K562 (cell line): ENCODE data around the gene SRBD1. TPM values are rescaled to one million over a fixed set of nuclear protein-coding genes. Genes with fewer than 3 reads are reported as not detected.

Experiments used
- ATAC-seq: fragments of 200-7000 bp; cut with Tn5 transposase; 3 replicates; pipeline ENCODE4 v1.9.1; 2020; ENCODE audit warnings: moderate library complexity
- BruUV-seq: library from RNA; stranded (reverse); fragments of 400-500 nt; replicated peaks from 2 replicates; lab custom pipeline; 2021; lab: Mats Ljungman, UMichigan
- CTCF ChIA-PET: fragments of 300-600 bp; formaldehyde crosslinking; extraction: SDS; loops from one replicate; lab custom pipeline; 2021; ENCODE audit warnings: low intra/inter-chr PET ratio; lab: Yijun Ruan, JAX
- POLR2A ChIA-PET: fragments of 300-600, 350-650 bp; sonication (Branson Sonifier 250); formaldehyde crosslinking; extraction: SDS; loops from one replicate; lab custom pipeline; 2021; ENCODE audit warnings: antibody characterized with exemption, inconsistent platforms; lab: Yijun Ruan, JAX
- DNase-seq, 4 experiments: peaks; one replicate each; pipeline versions ENCODE4 v3.0.0 to v3.0.0-alpha.2; 2011 to 2018; ENCODE audit warnings: low spot score in 3 of 4, mixed read lengths in 3 of 4; ENCODE audit errors: extremely low read depth in 1 of 4
- FAIRE-seq: peaks from 2 replicates; lab custom pipeline; 2011; peaks lifted over from hg19 to GRCh38; lab: Jason Lieb, UNC
- H2AFZ ChIP-seq: 2 replicates; pipeline ENCODE4 v1.6.0; 2011; ENCODE audit warnings: low read depth, low read length, control low read depth, inconsistent platforms
- H3K27ac ChIP-seq: fragments of 200-600 bp; 3 replicates; pipeline ENCODE4 v1.8.0; 2011; ENCODE audit warnings: low read depth, mild to moderate bottlenecking, control low read depth, inconsistent platforms, low read length, moderate library complexity, mixed read lengths; ENCODE audit errors: extremely low read depth
- H3K27me3 ChIP-seq, 2 experiments: fragments of 300-600 bp in 1 of 2; 2 replicates in 1 of 2; 3 replicates in 1 of 2; pipeline versions ENCODE4 v1.6.0 to v1.8.0; 2011; ENCODE audit warnings: inconsistent platforms in 2 of 2, low read length in 2 of 2, mild to moderate bottlenecking in 1 of 2, mixed read lengths in 1 of 2, moderate library complexity in 1 of 2; ENCODE audit not compliant: control insufficient read depth in 2 of 2, insufficient read depth in 2 of 2
- H3K36me3 ChIP-seq: fragments of 300-600 bp; 3 replicates; pipeline ENCODE4 v1.8.0; 2011; ENCODE audit warnings: mild to moderate bottlenecking, low read length, inconsistent platforms; ENCODE audit not compliant: control insufficient read depth, insufficient read depth
- H3K4me1 ChIP-seq, 2 experiments: fragments of 200-600 bp in 1 of 2; replicated peaks in 1 of 2; 2 replicates in 1 of 2; 3 replicates in 1 of 2; pipeline versions ENCODE4 v1.5.1 to v1.8.0; 2011; ENCODE audit warnings: inconsistent platforms in 2 of 2, low read length in 2 of 2, mild to moderate bottlenecking in 1 of 2, mixed read lengths in 1 of 2, moderate library complexity in 1 of 2; ENCODE audit not compliant: control insufficient read depth in 2 of 2, insufficient read depth in 2 of 2
- H3K4me2 ChIP-seq: 2 replicates; pipeline ENCODE4 v1.6.1; 2011; ENCODE audit warnings: low read length, control low read depth, inconsistent platforms, mixed read lengths; ENCODE audit not compliant: insufficient read depth
- H3K4me3 ChIP-seq: fragments of 200-600 bp; sonication (generic), shearing (Covaris generic); 2 replicates; pipeline ENCODE4 v1.5.1; 2016; ENCODE audit warnings: control low read depth, inconsistent platforms
- H3K79me2 ChIP-seq: fragments of 200-600 bp; 3 replicates; pipeline ENCODE4 v1.8.0; 2011; ENCODE audit warnings: low read length, inconsistent platforms; ENCODE audit not compliant: control insufficient read depth, insufficient read depth
- H3K9ac ChIP-seq, 2 experiments: 2 replicates each; pipeline versions ENCODE4 v1.6.0 to v1.6.1; 2011; ENCODE audit warnings: low read depth in 2 of 2, low read length in 2 of 2, control low read depth in 1 of 2, inconsistent platforms in 1 of 2, mild to moderate bottlenecking in 1 of 2, mixed read lengths in 1 of 2; ENCODE audit not compliant: insufficient read depth in 1 of 2
- H3K9me1 ChIP-seq: one replicate; pipeline ENCODE4 v1.6.0; 2011; ENCODE audit warnings: inconsistent platforms, mild to moderate bottlenecking, low read length, moderate library complexity; ENCODE audit not compliant: control insufficient read depth, insufficient read depth
- H3K9me3 ChIP-seq: replicated peaks from 2 replicates; pipeline ENCODE4 v1.5.1; 2011; ENCODE audit warnings: low read depth, low read length, inconsistent platforms; ENCODE audit not compliant: control insufficient read depth, insufficient read depth
- H4K20me1 ChIP-seq: replicated peaks from 2 replicates; pipeline ENCODE4 v1.6.1; 2011; ENCODE audit warnings: low read length, inconsistent platforms, mixed read lengths; ENCODE audit not compliant: control insufficient read depth, insufficient read depth
- ATF7 ChIP-seq: fragments of 450-650 bp; IDR thresholded peaks from 2 replicates; pipeline ENCODE4 v1.7.1; 2014; ENCODE audit warnings: mild to moderate bottlenecking, moderate library complexity
- CBX1 ChIP-seq: sonication (generic); IDR thresholded peaks from 2 replicates; pipeline ENCODE4 v1.6.1; 2016; ENCODE audit warnings: antibody characterized with exemption, low read depth, mild to moderate bottlenecking
- CBX5 ChIP-seq: IDR thresholded peaks from 2 replicates; pipeline ENCODE4 v1.6.1; 2014; ENCODE audit warnings: low read depth, borderline replicate concordance
- CHCHD3 ChIP-seq: fragments of 250-450 bp; sonication (Bioruptor Pico); IDR thresholded peaks from 2 replicates; pipeline ENCODE4 v2.1.2; 2022; ENCODE audit warnings: mild to moderate bottlenecking
- DDX20 ChIP-seq: fragments of 450-650 bp; IDR thresholded peaks from 2 replicates; pipeline ENCODE4 v1.6.1; 2016; ENCODE audit warnings: missing genetic modification characterization, low read depth, mild to moderate bottlenecking, missing compliant biosample characterization, moderate library complexity
- HSF4 ChIP-seq: fragments of 250-450 bp; sonication (Bioruptor Pico); IDR thresholded peaks from 2 replicates; pipeline ENCODE4 v2.1.2; 2022; ENCODE audit warnings: mild to moderate bottlenecking, moderate library complexity, borderline replicate concordance
- KLF13 ChIP-seq: fragments of 450-650 bp; IDR thresholded peaks from 2 replicates; pipeline ENCODE4 v1.6.1; 2016; ENCODE audit warnings: missing genetic modification characterization, low read depth, mild to moderate bottlenecking, missing compliant biosample characterization, moderate library complexity, borderline replicate concordance
- MAZ ChIP-seq, 2 experiments: fragments of 450-650 bp in 1 of 2; sonication (generic) in 1 of 2; formaldehyde crosslinking; IDR thresholded peaks in 1 of 2; conservative IDR thresholded peaks in 1 of 2; 2 replicates each; pipeline versions ENCODE4 v1.4.0 to v1.5.0; 2020; ENCODE audit warnings: mild to moderate bottlenecking in 1 of 2, missing genetic modification reagents in 1 of 2
- NFE2L1 ChIP-seq: fragments of 450-650 bp; IDR thresholded peaks from 2 replicates; pipeline ENCODE4 v1.6.1; 2016; ENCODE audit warnings: missing genetic modification characterization, low read depth, mild to moderate bottlenecking, missing compliant biosample characterization, moderate library complexity, borderline replicate concordance
- NFIX ChIP-seq: fragments of 250-450 bp; sonication (Bioruptor Pico); IDR thresholded peaks from 2 replicates; pipeline ENCODE4 v1.4.0; 2020; ENCODE audit warnings: low read depth, mild to moderate bottlenecking, moderate library complexity
- PHB2 ChIP-seq: fragments of 450-650 bp; IDR thresholded peaks from 2 replicates; pipeline ENCODE4 v1.6.1; 2017; ENCODE audit warnings: low read depth
- POLR2B ChIP-seq: fragments of 450-650 bp; IDR thresholded peaks from 2 replicates; pipeline ENCODE4 v1.6.1; 2018; ENCODE audit warnings: low read depth; ENCODE audit not compliant: partially characterized antibody
- POU5F1 ChIP-seq: fragments of 150-350 bp; IDR thresholded peaks from 2 replicates; pipeline ENCODE4 v1.6.1; 2014; ENCODE audit warnings: borderline replicate concordance, low read length, low read depth, mild to moderate bottlenecking; ENCODE audit not compliant: partially characterized antibody
- PTRF ChIP-seq: fragments of 450-650 bp; IDR thresholded peaks from 2 replicates; pipeline ENCODE4 v1.6.1; 2016; ENCODE audit warnings: mild to moderate bottlenecking, missing genetic modification characterization, missing compliant biosample characterization
- PURB ChIP-seq: sonication (generic); formaldehyde crosslinking; IDR thresholded peaks from 2 replicates; pipeline ENCODE4 v1.9.0; 2021; ENCODE audit warnings: low read depth, mild to moderate bottlenecking, missing genetic modification reagents
- SP2 ChIP-seq: IDR thresholded peaks from 2 replicates; pipeline ENCODE4 v1.6.1; 2011; ENCODE audit warnings: mild to moderate bottlenecking, low read depth, low read length, moderate library complexity; ENCODE audit not compliant: poor library complexity, severe bottlenecking; ENCODE audit errors: extremely low read depth
- TFAM ChIP-seq: fragments of 250-450 bp; sonication (Bioruptor Pico); conservative IDR thresholded peaks from 2 replicates; pipeline ENCODE4 v1.5.0; 2021; ENCODE audit warnings: mild to moderate bottlenecking, moderate library complexity
- ZC3H4 ChIP-seq: sonication (generic); formaldehyde crosslinking; IDR thresholded peaks from 2 replicates; pipeline ENCODE4 v1.9.0; 2021; ENCODE audit warnings: missing genetic modification reagents, borderline replicate concordance
- ZNF146 ChIP-seq: IDR thresholded peaks from one replicate; pipeline ENCODE4 v1.6.1; 2018; ENCODE audit warnings: missing compliant biosample characterization; ENCODE audit not compliant: unreplicated experiment
- ZNF507 ChIP-seq: conservative IDR thresholded peaks from 2 replicates; pipeline ENCODE4 v1.6.1; 2017; ENCODE audit warnings: missing genetic modification characterization, missing compliant biosample characterization
- WGBS: fragments of 100-300 bp; shearing (Covaris generic); methylation state at CpG from one replicate; pipeline ENCODE4 v1.1.6; 2016; ENCODE audit warnings: low coverage, mixed read lengths; ENCODE audit not compliant: insufficient coverage; ENCODE audit errors: missing lambda C conversion rate; 5-methylcytosine and 5-hydroxymethylcytosine counted together
- in situ Hi-C: fragments of 300-500 bp; cut with MboI; formaldehyde crosslinking; loops from 4 replicates; pipeline ENCODE4 v1.15.0; 2018; ENCODE audit warnings: inconsistent platforms, mixed read lengths
- intact Hi-C: fragments of 100-400 bp; cut with micrococcal nuclease; formaldehyde crosslinking; loops from 2 replicates; pipeline ENCODE4 v1.14.2; 2022
- polyA plus RNA-seq, 8 experiments: library from polyadenylated mRNA; depleted of rRNA in 4 of 8; stranded (reverse) in 5 of 8; unstranded in 3 of 8; fragments of >200 nt; fragmentation: Nextera tagmentation in 2 of 8; fragmentation: Illumina TruSeq in 1 of 8; extraction: Ambion mirVana in 2 of 8; extraction: Trizol in 1 of 8; gene quantifications; 2 replicates each; pipeline versions ENCODE4 v1.2.1 to v1.2.3, GENCODE V29; 2011 to 2014; ENCODE audit warnings: inconsistent platforms in 1 of 8, missing spikeins in 1 of 8
- total RNA-seq, 7 experiments: library from RNA; depleted of rRNA in 6 of 7; stranded (reverse); fragments of >200 nt in 6 of 7; fragmentation: Illumina TruSeq in 2 of 7; extraction: Trizol in 2 of 7; gene quantifications; 2 replicates each; pipeline versions ENCODE4 v1.2.1 to v1.2.3, GENCODE V29; 2011 to 2021; ENCODE audit warnings: low replicate concordance in 1 of 7
- TF ChIP-seq, protein P1 (sequence below): fragments of 250-450 bp; sonication (Bioruptor Pico); IDR thresholded peaks from 2 replicates; pipeline ENCODE4 v1.8.0; 2022; ENCODE audit warnings: moderate library complexity, mild to moderate bottlenecking, inconsistent platforms
- TF ChIP-seq, protein P2 (sequence below): sonication (generic); formaldehyde crosslinking; IDR thresholded peaks from 2 replicates; pipeline ENCODE4 v1.8.0; 2022; ENCODE audit warnings: missing genetic modification reagents, mild to moderate bottlenecking, borderline replicate concordance

Gene SRBD1
- total and polyA plus RNA-seq, 9 of the 15 experiments (the other 6 are each of a cell fraction or from before 2014, with no cell fraction given), result 6.9 to 23.2 (median 14.7) TPM

DNA sequence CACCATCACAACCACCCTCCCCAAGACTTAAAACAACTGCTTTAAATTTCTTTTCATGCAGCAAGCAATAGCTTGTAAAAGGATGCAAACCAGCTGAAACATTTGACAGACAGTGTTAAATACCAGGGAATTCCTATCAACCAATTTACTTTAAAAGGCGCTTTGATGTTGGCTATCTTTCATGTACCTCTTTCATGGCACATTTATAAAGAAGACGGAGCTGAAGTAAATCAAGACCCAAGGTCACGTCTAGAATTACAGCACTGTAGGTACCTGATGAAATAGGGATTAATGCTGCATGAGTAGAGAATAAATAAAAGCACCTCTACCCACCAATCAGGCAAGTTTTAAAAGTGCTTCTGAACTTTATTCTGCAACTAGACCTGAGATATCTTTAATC lies 78.9 kb downstream of the SRBD1 start (continued):
- TF ChIP-seq, protein P1, sequence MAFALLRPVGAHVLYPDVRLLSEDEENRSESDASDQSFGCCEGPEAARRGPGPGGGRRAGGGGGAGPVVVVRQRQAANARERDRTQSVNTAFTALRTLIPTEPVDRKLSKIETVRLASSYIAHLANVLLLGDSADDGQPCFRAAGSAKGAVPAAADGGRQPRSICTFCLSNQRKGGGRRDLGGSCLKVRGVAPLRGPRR (CRISPR knock-in tag), result no peak
- TF ChIP-seq NFE2L1 (no peak), ATF7 (no peak)

DNA sequence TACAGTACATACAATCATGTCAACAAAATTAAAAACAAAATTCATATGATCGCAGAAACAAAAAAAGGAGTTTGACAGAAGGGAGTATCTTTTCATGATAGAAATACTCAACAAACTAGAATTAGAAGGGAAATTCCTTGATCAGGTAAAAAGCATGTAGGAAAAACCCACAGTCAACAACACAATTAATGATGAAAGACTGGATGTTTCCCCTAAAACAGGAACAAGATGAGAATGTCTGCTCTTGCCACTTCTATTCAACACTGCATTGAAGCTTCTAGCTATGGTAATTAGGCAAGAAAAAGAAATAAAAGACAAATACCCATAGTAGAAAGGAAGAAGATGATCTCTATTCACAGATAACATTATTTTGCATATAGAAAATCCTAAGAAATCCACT lies 87.1 kb downstream of the SRBD1 start:
- Histone ChIP-seq H3K27ac (no peak overlapping the region), H3K9ac (no peak overlapping the region), H3K27me3 (no peaks in the 10 kb centered on the region), H3K9me3 (no peaks in the 10 kb centered on the region), H3K79me2 (no peaks in the 10 kb centered on the region), H3K36me3 (no peaks in the 10 kb centered on the region), H4K20me1 (no peaks in the 10 kb centered on the region), H3K4me2 (no peak overlapping the region), H2AFZ (no peak overlapping the region), H3K4me1 (no peaks in the 10 kb centered on the region), H3K9me1 (no peaks in the 10 kb centered on the region), H3K4me3 (no peak overlapping the region)
- in situ Hi-C loops, result no loop called here
- ATAC-seq, result no peak
- no TSS peak for BruUV-seq
- DNase-seq, result no peak
- TF ChIP-seq POLR2B (no peak), ZNF507 (tag) (no peak), DDX20 (tag) (no peak), ZC3H4 (no peak), CHCHD3 (no peak), ZNF146 (CRISPR knock-in tag) (no peak), KLF13 (tag) (no peak), PTRF (tag) (no peak), POU5F1 (no peak), HSF4 (CRISPR knock-in tag) (no peak), CBX5 (no peak), MAZ (CRISPR knock-in tag; conservative IDR thresholded peaks at IDR 0.05 in 1 of 2, IDR thresholded peaks at IDR 0.05 in 1 of 2) (no peak), CBX1 (no peak), TFAM (CRISPR knock-in tag) (no peak), SP2 (no peak), PHB2 (no peak), PURB (CRISPR knock-in tag) (no peak), NFIX (CRISPR knock-in tag) (no peak)
- TF ChIP-seq, protein P2, sequence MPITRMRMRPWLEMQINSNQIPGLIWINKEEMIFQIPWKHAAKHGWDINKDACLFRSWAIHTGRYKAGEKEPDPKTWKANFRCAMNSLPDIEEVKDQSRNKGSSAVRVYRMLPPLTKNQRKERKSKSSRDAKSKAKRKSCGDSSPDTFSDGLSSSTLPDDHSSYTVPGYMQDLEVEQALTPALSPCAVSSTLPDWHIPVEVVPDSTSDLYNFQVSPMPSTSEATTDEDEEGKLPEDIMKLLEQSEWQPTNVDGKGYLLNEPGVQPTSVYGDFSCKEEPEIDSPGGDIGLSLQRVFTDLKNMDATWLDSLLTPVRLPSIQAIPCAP (CRISPR knock-in tag), result no peak
- no peak for FAIRE-seq
- POLR2A ChIA-PET, result no interaction called here
- intact Hi-C loops, result no loop called here
- 94% methylated on average over 1 of the region's 1 CpG for WGBS
- CTCF ChIA-PET, result no interaction called here
